CD4-positive, alpha-beta T cell treated with Interleukin-10 for 1 hour (primary cell): ENCODE data around the gene GIPC2.
"Not testable (repeated sequence)": the region's sequence is repeated elsewhere in the genome, so short reads cannot be mapped to it uniquely, and the experiment has no call there.

Experiments used
- DNase-seq: peaks from one replicate; pipeline ENCODE4 v3.0.0-alpha.2; 2020

Gene GIPC2

DNA sequence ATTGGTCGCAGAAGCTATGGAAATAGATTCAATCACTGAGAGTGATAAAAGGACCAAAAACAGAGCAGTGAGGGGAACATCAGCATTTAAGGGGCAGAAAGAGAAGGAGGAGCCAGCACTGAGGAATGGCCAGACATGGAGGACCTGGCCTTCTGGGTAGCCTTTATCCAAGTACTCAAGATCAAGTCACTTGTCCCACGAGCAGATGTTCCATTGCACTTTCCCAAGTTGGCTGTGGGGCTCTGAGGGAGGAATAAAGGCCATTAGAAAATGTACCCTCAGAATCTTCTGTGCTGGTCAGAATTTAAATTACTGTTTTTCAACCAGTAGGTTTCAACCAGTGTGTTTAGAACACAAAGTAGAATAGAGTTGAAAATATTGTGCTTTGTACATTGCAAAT, 55.3 kb downstream of the GIPC2 start:
- DNase-seq, result no peak

- no peak for DNase-seq
Measured at GRCh38 chr1:78101514-78101913, 55.7 kb downstream of the GIPC2 start.

DNA sequence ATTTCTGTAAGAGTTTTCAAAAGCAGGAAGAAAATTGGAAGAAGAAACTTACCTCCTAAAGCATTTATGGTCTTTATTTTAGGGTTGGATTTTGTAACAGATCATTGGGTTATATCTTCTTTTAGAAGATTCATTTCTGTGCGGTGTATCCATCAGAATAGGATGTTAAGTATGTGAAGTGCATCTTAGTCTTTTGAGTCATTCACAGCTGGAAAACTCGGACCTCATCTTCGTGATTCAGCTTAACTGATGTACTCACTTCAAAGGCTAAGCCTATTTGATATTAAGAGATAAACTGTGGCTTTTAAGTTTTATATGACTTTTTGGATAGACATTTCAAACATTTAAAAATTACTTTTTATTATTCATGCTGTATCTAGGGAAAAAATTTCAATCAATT, 56.3 kb downstream of the GIPC2 start:
- no peak for DNase-seq

DNA sequence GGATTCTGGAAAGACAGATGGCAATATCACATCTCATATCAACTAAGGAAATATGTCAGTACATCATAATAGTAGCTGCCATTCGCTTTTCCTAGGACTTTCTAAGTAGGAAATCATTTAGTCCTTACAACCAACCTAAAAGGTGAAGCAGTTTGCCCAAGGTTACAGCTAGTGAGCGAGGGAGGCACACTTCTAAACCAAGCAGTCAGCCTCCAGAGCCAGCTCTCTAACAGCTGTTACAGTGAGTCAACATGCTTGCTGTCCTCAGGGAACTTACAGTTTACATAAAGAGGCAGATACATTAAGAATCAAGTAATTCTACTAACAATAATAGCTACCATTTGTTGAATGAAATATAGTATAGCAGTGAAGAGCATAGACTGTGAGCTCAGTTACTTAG, 57.1 kb downstream of the GIPC2 start:
- no peak for DNase-seq

DNA sequence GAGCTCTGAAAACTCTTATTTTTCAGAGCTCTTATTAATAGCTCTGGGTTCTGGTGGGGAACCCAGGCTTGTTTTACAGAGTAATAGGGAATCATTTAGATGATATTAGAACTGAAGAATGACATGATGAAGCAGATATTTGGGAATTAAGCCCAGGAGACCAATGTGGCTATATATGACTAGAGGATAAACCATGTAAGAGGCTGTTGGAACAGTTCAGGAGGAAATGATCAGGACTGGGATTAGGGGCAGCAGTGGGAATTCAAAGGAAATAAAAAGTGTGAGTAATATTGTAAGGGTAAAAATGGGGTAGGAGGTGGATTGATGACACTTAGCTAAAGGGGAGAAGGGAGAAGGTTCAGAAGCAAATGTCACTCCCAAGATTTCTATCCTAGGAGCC, 58.6 kb downstream of the GIPC2 start:
- no peak for DNase-seq

DNA sequence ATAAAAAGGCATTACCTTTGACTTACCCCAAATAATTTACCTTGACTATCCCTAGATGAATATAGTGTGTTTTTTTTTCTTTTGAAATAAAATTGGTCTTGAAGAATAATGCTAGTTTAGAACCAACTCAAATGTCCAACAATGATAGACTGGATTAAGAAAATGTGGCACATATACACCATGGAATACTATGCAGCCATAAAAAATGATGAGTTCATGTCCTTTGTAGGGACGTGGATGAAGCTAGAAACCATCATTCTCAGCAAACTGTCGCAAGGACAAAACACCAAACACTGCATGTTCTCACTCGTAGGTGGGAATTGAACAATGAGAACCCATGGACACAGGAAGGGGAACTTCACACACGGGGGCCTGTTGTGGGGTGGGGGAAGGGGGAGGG, 63.9 kb downstream of the GIPC2 start:
- not testable (repeated sequence) for DNase-seq

- no peak for DNase-seq
Measured at GRCh38 chr1:78113156-78113916, 67.6 kb downstream of the GIPC2 start.

GRCh38 chr1:78114034-78114956, 68.5 kb downstream of the GIPC2 start:
- peak; percentile 72 for DNase-seq

- not testable (repeated sequence) for DNase-seq
Measured at GRCh38 chr1:78120485-78120884, 74.7 kb downstream of the GIPC2 start.

- DNase-seq, result no peak
Measured at GRCh38 chr1:78121710-78122109, 75.9 kb downstream of the GIPC2 start.

DNA sequence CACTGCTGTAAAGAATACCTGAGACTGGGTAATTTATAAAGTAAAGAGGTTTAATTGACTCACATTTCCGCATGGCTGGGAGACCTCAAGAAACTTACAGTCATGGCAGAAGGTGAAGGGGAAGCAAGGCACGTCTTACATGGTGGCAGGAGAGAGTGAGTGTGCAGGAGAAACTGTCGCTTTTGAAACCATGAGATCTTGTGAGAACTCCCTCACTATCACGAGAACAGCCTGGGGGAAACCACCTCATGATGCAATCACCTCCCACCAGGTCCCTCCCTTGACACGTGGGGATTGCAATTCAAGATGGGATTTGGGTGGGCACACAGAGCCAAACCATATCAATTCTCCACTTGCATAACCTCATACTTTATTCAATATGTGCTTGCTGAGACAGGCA, 76.6 kb downstream of the GIPC2 start:
- DNase-seq, result no peak

GRCh38 chr1:78126506-78126905, 80.7 kb downstream of the GIPC2 start:
- no peak for DNase-seq

DNA sequence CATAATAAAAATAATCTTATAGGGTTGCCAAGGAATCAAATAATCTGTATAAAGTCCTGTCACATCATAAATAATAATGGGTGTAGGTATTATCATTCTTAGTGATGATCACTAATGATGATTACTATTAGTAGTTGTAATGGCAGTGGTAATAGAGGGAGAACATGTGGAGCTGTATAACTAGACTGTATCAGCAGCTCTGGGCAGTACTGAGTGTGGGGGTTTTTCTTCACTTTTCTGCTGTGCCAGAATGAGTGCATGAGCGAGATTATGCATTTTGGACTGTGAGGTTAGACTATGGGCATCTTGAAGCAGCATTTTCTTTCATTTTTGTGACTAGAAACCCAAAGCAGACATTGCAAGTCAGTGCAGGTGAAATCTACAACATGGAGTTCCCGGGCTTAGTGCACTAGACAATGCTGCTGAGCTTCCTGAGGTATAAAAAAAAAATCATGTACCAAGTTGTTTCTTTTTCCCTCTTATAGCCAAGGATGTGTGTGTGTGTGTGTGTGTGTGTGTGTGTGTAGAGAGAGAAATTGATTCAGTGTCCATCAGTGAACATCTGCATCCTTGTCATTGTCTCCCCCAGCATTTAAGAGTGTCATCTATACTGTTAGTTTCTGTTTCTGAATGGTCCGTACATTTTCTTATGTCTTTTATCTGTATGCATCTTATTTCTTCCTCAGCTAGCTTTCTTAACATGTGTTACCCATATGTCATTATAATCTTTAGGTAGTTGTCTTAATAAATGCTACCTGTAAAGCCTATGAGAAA, 86.6 kb downstream of the GIPC2 start:
- no peak for DNase-seq

DNA sequence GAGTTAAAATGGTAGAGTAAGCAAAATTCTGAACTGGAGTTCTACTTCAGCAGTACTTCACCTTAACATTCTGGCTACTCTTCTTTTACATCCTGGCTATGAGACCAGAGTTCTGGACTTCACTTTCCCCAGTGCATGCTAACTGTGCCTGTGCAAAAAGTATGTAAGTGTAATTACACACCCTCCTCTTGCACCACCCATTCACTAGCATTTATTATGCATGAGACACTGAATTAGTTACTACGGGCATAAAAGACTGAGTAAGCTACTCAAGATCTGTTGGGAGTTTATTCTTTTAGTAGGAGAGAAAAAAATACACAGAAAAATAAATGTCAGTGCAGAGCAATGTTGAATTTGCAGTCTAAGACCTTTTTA, 87.2 kb downstream of the GIPC2 start:
- no peak for DNase-seq

DNA sequence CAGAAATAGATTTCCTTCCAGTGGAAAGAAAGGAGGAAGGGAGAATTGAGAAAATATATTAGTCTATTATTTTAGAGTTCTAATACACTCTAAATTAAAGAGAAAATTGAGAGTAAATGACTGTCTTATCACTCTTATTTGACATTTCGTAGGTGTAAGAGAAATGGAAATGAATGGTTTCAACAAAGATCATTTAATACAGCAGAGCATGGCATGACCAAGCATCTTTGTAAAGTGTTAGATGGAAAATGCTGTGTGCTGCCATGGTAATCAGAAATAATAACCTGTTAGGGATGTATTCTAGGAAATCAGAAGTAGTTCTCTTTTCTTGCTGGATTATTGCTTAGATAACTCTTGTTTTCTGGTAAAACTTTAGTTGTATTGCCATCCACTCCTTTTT, 90.9 kb downstream of the GIPC2 start:
- DNase-seq, result no peak

DNA sequence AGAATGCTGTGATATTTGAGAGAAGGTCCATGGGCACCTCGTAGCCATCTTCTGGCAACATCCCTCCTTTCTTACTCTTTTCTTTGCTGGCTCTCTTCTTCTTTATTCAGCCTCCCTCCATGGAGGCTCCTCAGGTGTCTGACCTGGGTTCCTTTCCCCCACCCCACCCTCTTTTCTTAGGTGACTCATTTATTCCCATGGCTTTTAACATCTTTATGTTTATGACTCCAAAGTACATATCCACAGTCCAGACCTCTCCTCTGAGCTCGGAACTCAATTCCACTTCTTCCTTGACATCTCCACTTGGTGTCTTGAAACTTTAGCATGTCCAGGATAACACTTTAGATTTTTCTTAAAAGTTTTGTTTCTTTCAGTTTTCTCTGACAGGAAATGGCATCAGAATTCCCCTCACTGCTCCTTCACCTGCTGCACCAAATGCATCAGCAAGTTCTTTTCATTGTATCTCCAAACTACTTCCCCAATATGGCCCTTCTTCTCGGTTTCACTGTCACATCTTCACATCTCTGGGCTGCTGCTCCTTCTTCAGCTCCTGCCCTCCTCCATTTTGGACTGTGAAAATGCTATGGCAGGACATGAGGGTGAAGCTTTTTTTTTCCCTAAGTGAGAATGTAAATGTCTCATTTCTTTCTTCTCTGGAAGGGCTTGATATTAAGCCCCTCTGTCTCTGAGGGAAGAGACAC, 95.9 kb downstream of the GIPC2 start:
- no peak for DNase-seq

DNA sequence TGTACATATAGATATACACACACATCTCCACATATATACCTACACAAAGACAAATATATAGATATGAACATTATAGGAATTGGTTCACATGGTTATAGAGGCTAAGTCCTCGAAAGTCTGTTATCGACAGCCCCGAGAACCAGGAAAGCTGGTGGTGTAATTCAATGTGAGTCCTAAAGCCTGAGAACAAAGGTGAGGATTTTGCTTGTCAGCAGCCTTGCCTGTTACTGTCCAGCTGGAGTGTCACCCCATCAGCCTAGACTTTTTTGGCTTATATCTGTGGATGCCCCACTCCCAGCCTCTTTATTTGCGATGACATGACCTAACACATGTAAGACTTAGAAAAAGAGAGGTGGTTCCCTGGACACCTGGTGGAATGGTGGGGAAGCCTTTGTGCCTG, 97.0 kb downstream of the GIPC2 start:
- no peak for DNase-seq

DNA sequence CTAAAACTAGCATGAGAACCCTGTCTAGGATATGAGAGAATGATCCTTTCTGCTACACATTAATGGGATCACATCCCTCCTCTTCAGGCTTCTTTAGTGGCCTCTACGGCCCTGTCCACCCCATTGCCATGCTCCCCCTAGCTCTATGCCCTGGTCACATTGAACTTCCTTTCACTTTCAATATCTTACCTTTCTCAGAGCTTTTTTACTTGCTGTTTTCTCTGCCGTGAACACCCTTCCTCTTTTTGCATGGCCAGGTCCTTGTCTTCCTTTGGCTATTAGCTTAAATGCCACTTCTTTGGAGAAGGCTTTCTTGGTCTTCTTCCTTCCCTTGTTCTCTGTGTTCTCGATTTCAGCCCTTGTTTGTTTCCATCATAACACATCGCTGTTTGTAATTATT, 97.4 kb downstream of the GIPC2 start:
- DNase-seq, result peak; percentile 25

GRCh38 chr1:78143673-78144072, 97.9 kb downstream of the GIPC2 start:
- DNase-seq, result no peak

DNA sequence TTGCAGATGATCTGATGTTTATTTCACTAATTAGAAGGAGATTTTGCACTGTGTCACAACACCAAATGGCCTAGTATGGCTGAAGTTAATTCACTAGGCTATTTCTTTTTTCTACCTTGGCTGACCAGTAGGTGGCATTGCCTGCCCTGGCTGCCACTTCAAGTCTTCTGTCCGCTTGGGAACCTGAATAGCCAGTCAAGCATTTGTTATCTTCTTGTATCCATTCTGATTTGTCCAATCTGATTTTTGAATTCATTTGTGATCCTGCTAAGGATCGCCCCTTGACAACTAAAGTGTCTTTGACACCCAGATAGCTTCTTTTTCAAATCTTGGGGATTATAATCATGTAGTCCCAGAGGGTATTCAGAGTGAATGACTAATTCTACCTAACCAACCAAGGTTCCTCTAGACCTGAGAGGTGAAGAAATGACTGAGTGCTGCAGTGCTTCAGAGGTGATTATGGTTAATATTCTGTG, 99.4 kb downstream of the GIPC2 start:
- DNase-seq, result peak; percentile 48

GRCh38 chr1:78146205-78146771, 100.5 kb downstream of the GIPC2 start:
- DNase-seq, result no peak

GRCh38 chr1:78147031-78147430, 101.3 kb downstream of the GIPC2 start:
- DNase-seq, result no peak
